H9 (cell line): ENCODE data around the gene LEPR. TPM values are rescaled to one million over a fixed set of nuclear protein-coding genes. Genes with fewer than 3 reads are reported as not detected.

Experiments
- DNase-seq: peaks from one replicate; pipeline ENCODE4 v3.0.0-alpha.2; 2017
- H2AFZ ChIP-seq: one replicate; pipeline ENCODE4 v1.6.1; 2013; ENCODE audit warnings: mild to moderate bottlenecking, low read length, control low read depth, moderate library complexity
- H2AK5ac ChIP-seq: 2 replicates; pipeline ENCODE4 v1.6.1; 2013; ENCODE audit warnings: low read length, control low read depth, mixed read lengths; ENCODE audit not compliant: insufficient read length
- H2BK120ac ChIP-seq: one replicate; pipeline ENCODE4 v1.6.1; 2013; ENCODE audit warnings: low read depth, mild to moderate bottlenecking, low read length, control low read depth, inconsistent platforms; ENCODE audit not compliant: poor library complexity, severe bottlenecking
- H2BK12ac ChIP-seq: 2 replicates; pipeline ENCODE4 v1.6.1; 2013; ENCODE audit warnings: low read length, control low read depth, mixed read lengths, low read depth; ENCODE audit not compliant: insufficient read length
- H2BK15ac ChIP-seq: 2 replicates; pipeline ENCODE4 v1.6.1; 2013; ENCODE audit warnings: low read depth, low read length, control low read depth
- H2BK20ac ChIP-seq: one replicate; pipeline ENCODE4 v1.6.1; 2013; ENCODE audit warnings: low read depth, mild to moderate bottlenecking, low read length, control low read depth, inconsistent platforms; ENCODE audit not compliant: poor library complexity, severe bottlenecking
- H2BK5ac ChIP-seq: 2 replicates; pipeline ENCODE4 v1.6.1; 2013; ENCODE audit warnings: low read length, control low read depth, mixed read lengths; ENCODE audit not compliant: insufficient read length
- H3K14ac ChIP-seq: 2 replicates; pipeline ENCODE4 v1.6.1; 2013; ENCODE audit warnings: low read length, control low read depth; ENCODE audit not compliant: insufficient read depth
- H3K18ac ChIP-seq: 2 replicates; pipeline ENCODE4 v1.6.1; 2013; ENCODE audit warnings: low read depth, mild to moderate bottlenecking, mixed read lengths, low read length, control low read depth; ENCODE audit not compliant: insufficient read length
- H3K23ac ChIP-seq: 2 replicates; pipeline ENCODE4 v1.6.1; 2013; ENCODE audit warnings: low read length, control low read depth, mixed read lengths, low read depth; ENCODE audit not compliant: insufficient read length
- H3K23me2 ChIP-seq: 2 replicates; pipeline ENCODE4 v1.6.1; 2013; ENCODE audit warnings: low read depth, mild to moderate bottlenecking, mixed read lengths, low read length, control low read depth; ENCODE audit not compliant: insufficient read length, poor library complexity, severe bottlenecking
- H3K27ac ChIP-seq: 2 replicates; pipeline ENCODE4 v1.5.1; 2013; ENCODE audit warnings: low read length, control low read depth, mixed read lengths, low read depth; ENCODE audit not compliant: insufficient read length
- H3K27me3 ChIP-seq: 2 replicates; pipeline ENCODE4 v1.6.1; 2013; ENCODE audit warnings: low read length, control low read depth, inconsistent platforms; ENCODE audit not compliant: insufficient read depth
- H3K4ac ChIP-seq: 2 replicates; pipeline ENCODE4 v1.6.1; 2013; ENCODE audit warnings: low read depth, mild to moderate bottlenecking, control low read depth, inconsistent platforms, low read length, moderate library complexity
- H3K4me1 ChIP-seq: 2 replicates; pipeline ENCODE4 v1.6.1; 2013; ENCODE audit warnings: low read length, control low read depth, inconsistent platforms; ENCODE audit not compliant: insufficient read depth
- H3K4me2 ChIP-seq: 2 replicates; pipeline ENCODE4 v1.6.1; 2013; ENCODE audit warnings: low read length, control low read depth, mixed read lengths; ENCODE audit not compliant: insufficient read length, insufficient read depth
- H3K56ac ChIP-seq: 2 replicates; pipeline ENCODE4 v1.6.1; 2013; ENCODE audit warnings: low read depth, mild to moderate bottlenecking, mixed read lengths, low read length, control low read depth; ENCODE audit not compliant: insufficient read length
- H3K79me1 ChIP-seq: 2 replicates; pipeline ENCODE4 v1.6.1; 2013; ENCODE audit warnings: low read depth, mild to moderate bottlenecking, moderate library complexity, low read length, control low read depth, inconsistent platforms; ENCODE audit not compliant: insufficient read depth, poor library complexity, severe bottlenecking
- H3K79me2 ChIP-seq: 2 replicates; pipeline ENCODE4 v1.6.1; 2013; ENCODE audit warnings: low read length, control low read depth, inconsistent platforms; ENCODE audit not compliant: insufficient read depth
- H3K9ac ChIP-seq: 2 replicates; pipeline ENCODE4 v1.6.1; 2013; ENCODE audit warnings: low read length, control low read depth, mixed read lengths; ENCODE audit not compliant: insufficient read length; ENCODE audit errors: extremely low read depth
- H3K9me3 ChIP-seq: one replicate; pipeline ENCODE4 v1.6.1; 2013; ENCODE audit warnings: low read depth, low read length, inconsistent platforms; ENCODE audit not compliant: control insufficient read depth
- H3T11ph ChIP-seq: one replicate; pipeline ENCODE4 v1.6.1; 2013; ENCODE audit warnings: mild to moderate bottlenecking, low read length, control low read depth, inconsistent platforms
- H4K20me1 ChIP-seq: one replicate; pipeline ENCODE4 v1.6.1; 2013; ENCODE audit not compliant: control insufficient read depth, insufficient read length, insufficient read depth
- H4K5ac ChIP-seq: 2 replicates; pipeline ENCODE4 v1.6.1; 2013; ENCODE audit warnings: low read depth, mild to moderate bottlenecking, mixed read lengths, low read length, control low read depth; ENCODE audit not compliant: insufficient read length
- H4K8ac ChIP-seq: replicated peaks from 2 replicates; pipeline ENCODE4 v1.6.1; 2013; ENCODE audit warnings: low read length, control low read depth, mixed read lengths, low read depth; ENCODE audit not compliant: insufficient read length
- H4K91ac ChIP-seq: 2 replicates; pipeline ENCODE4 v1.6.1; 2013; ENCODE audit warnings: low read depth, mild to moderate bottlenecking, moderate library complexity, mixed read lengths, low read length, control low read depth; ENCODE audit not compliant: insufficient read length
- H3K27ac Mint-ChIP-seq, 3 experiments: 2 replicates in 2 of 3; 3 replicates in 1 of 3; pipeline ENCODE4 v1.8.0; 2020 to 2021; ENCODE audit warnings: mixed read lengths in 3 of 3, mild to moderate bottlenecking in 1 of 3, moderate library complexity in 1 of 3
- H3K27me3 Mint-ChIP-seq: 2 replicates; pipeline ENCODE4 v1.8.0; 2021; ENCODE audit warnings: low read depth, mild to moderate bottlenecking, moderate library complexity, mixed read lengths
- H3K36me3 Mint-ChIP-seq, 3 experiments: 2 replicates in 2 of 3; 3 replicates in 1 of 3; pipeline ENCODE4 v1.8.0; 2020 to 2021; ENCODE audit warnings: low read depth in 3 of 3, mixed read lengths in 3 of 3; ENCODE audit not compliant: insufficient read depth in 1 of 3
- H3K4me1 Mint-ChIP-seq, 2 experiments: 2 replicates each; pipeline ENCODE4 v1.8.0; 2020; ENCODE audit warnings: mixed read lengths in 2 of 2
- H3K4me3 Mint-ChIP-seq, 2 experiments: 2 replicates in 1 of 2; 3 replicates in 1 of 2; pipeline ENCODE4 v1.8.0; 2020 to 2021; ENCODE audit warnings: mild to moderate bottlenecking in 2 of 2, mixed read lengths in 2 of 2, moderate library complexity in 1 of 2
- H3K9me3 Mint-ChIP-seq, 2 experiments: 2 replicates in 1 of 2; 3 replicates in 1 of 2; pipeline ENCODE4 v1.8.0; 2020; ENCODE audit warnings: mild to moderate bottlenecking in 2 of 2, mixed read lengths in 2 of 2, moderate library complexity in 1 of 2
- CTCF ChIP-seq: fragments of 200-600 bp; sonication (generic); conservative IDR thresholded peaks from 3 replicates; pipeline ENCODE4 v1.8.0; 2021; ENCODE audit warnings: antibody characterized with exemption, mild to moderate bottlenecking
- WGBS: extraction: QIAGEN DNeasy Blood & Tissue Kit; methylation state at CpG from one replicate; pipeline ENCODE4 v1.1.7; 2013; ENCODE audit warnings: missing lambda C conversion rate, low lambda C conversion rate, mixed read lengths; ENCODE audit not compliant: insufficient read length; ENCODE audit errors: extremely low coverage; 5-methylcytosine and 5-hydroxymethylcytosine counted together
- total RNA-seq: library from RNA; stranded (reverse); gene quantifications from 2 replicates; pipeline ENCODE4 v1.2.1, GENCODE V29; 2021

Gene LEPR
- total RNA-seq, 1 experiment from 2014 or later, result 3.3 TPM

DNA sequence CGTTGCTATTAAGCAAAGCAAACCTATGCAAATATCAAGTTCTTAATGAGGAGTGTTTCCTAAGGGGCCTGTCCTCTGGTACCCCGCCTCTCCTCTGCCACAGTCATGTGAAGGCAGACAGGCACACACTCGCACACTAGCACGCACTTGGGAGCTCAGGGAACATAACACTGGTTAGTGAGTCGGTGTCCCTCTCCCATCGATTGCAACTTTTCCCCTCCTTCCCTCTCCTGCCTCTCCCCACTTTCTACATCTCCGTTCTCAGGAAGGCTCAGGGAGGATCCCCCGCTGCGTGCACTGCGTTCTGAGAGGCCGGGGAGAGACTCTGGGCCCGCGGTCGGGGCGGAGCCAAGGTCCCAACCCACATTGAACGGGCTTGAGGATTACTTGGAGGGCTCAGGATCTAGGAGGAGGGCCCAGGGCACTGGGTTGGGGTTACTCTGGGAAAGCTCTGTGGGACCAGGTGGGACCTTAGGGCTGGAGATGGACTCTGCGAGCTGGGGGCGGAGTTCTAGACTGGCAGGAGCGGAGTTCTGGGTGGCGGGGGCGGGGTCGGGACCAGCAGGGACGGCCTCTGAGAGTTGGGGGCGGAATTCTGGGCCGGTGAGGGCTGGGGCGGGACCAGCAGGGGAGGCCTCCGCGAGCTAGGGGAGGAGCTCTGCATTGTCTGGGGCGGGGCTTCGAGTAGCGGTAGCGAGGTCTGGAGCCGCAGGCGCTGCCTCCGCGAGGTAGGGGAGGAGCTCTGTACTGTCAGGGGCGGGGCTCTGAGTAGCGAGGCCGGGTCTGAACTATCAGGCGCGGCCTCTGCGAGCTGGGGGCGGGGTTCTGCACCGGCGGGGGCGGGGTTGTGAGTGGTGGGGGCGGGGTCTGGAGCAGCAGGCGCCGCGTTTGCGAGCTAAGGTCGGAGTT lies 533 bp upstream of the LEPR start:
- Mint-ChIP-seq H3K4me3 (peak overlapping the region in 1 of 2 experiments; percentile 90; a peak in 3 of 5 replicates), H3K36me3 (peaks cover 0 to 13% (median 0%) of the 10 kb centered on the region in 3 experiments; a peak in 2 of 7 replicates), H3K27ac (peak overlapping the region; percentile 93 to 99 (median 99)), H3K9me3 (no peaks in the 10 kb centered on the region; a peak in 1 of 5 replicates), H3K4me1 (peaks cover 19 to 34% of the 10 kb centered on the region in 2 experiments), H3K27me3 (no peaks in the 10 kb centered on the region)
- Histone ChIP-seq H4K8ac (no peak overlapping the region), H3K79me2 (peaks cover 10% of the 10 kb centered on the region; the same call in 1 of the 2 replicates), H3K4ac (no peak overlapping the region), H2BK120ac (no peak overlapping the region), H3K79me1 (peaks cover 4% of the 10 kb centered on the region), H3K18ac (no peak overlapping the region), H3K23me2 (peaks cover 9% of the 10 kb centered on the region), H3K4me1 (no peaks in the 10 kb centered on the region; the same call in 1 of the 2 replicates), H3K56ac (no peak overlapping the region), H3K9me3 (no peaks in the 10 kb centered on the region), H2BK5ac (no peak overlapping the region), H3K23ac (no peak overlapping the region), H3K14ac (no peak overlapping the region), H3K27ac (peak overlapping the region; percentile 43), H4K5ac (no peak overlapping the region), H4K20me1 (no peaks in the 10 kb centered on the region), H3K9ac (peak overlapping the region; percentile 10), H2BK20ac (no peak overlapping the region), H3K4me2 (peak overlapping the region; percentile 80), H3T11ph (no peak overlapping the region), H3K27me3 (no peaks in the 10 kb centered on the region), H4K91ac (no peak overlapping the region), H2AFZ (no peak overlapping the region), H2BK12ac (no peak overlapping the region), H2AK5ac (no peak overlapping the region), H2BK15ac (no peak overlapping the region)
- WGBS, result no CpG with 5 or more reads among the region's 52 CpGs
- DNase-seq, result peak; percentile 99
- TF ChIP-seq CTCF, result no peak
